ENCODE measurements around the gene KIAA0232.

- TF ChIP-seq CTCF (IDR thresholded peaks at IDR 0.05; ENCODE audit: low read depth, low read length, poor library complexity, severe bottlenecking) (no peak), EZH2phosphoT487 (IDR thresholded peaks at IDR 0.05; ENCODE audit: borderline replicate concordance, low read length) (no peak)
Measured at GRCh38 chr4:6754481-6755087, 27.9 kb upstream of the KIAA0232 start.
